ENCODE measurements around the gene ZSWIM8.

- TF ChIP-seq MTA3 (IDR thresholded peaks at IDR 0.05; ENCODE audit: borderline replicate concordance, low read length) (no peak), SMAD5 (IDR thresholded peaks at IDR 0.05; ENCODE audit: low read depth) (peak; percentile 17; the same call in 1 of the 2 replicates), ZSCAN29 (IDR thresholded peaks at IDR 0.05) (no peak), MXI1 (IDR thresholded peaks at IDR 0.05; ENCODE audit: low read depth, low read length) (no peak), EP300 (IDR thresholded peaks at IDR 0.05; ENCODE audit: borderline replicate concordance in 1 of 2, control insufficient read depth in 1 of 2, low read depth in 2 of 2, low read length in 2 of 2) (no peak), USF2 (IDR thresholded peaks at IDR 0.05; ENCODE audit: borderline replicate concordance, low read depth, low read length) (no peak), ATF3 (IDR thresholded peaks at IDR 0.05; ENCODE audit: borderline replicate concordance, extremely low read depth, low read depth, low read length) (no peak), BCL3 (IDR thresholded peaks at IDR 0.05; ENCODE audit: borderline replicate concordance, insufficient read depth, low read depth, low read length, poor library complexity, severe bottlenecking) (no peak), PAX8 (IDR thresholded peaks at IDR 0.05) (no peak), NR2C2 (IDR thresholded peaks at IDR 0.05; ENCODE audit: borderline replicate concordance, control insufficient read depth, insufficient read length, low read depth) (no peak)
Measured at GRCh38 chr10:73799899-73800559, 14.6 kb downstream of the ZSWIM8 start.

Data from GM12878 (cell line).